HG03457 (cell line): Measurements from ENCODE around the gene TLDC2.

Source experiments
- ATAC-seq: cut with Tn5 transposase; IDR thresholded peaks from one replicate; pipeline ENCODE4 v1.9.1; 2021; ENCODE audit warnings: moderate number of reproducible peaks; ENCODE audit not compliant: unreplicated experiment

TLDC2 gene

DNA sequence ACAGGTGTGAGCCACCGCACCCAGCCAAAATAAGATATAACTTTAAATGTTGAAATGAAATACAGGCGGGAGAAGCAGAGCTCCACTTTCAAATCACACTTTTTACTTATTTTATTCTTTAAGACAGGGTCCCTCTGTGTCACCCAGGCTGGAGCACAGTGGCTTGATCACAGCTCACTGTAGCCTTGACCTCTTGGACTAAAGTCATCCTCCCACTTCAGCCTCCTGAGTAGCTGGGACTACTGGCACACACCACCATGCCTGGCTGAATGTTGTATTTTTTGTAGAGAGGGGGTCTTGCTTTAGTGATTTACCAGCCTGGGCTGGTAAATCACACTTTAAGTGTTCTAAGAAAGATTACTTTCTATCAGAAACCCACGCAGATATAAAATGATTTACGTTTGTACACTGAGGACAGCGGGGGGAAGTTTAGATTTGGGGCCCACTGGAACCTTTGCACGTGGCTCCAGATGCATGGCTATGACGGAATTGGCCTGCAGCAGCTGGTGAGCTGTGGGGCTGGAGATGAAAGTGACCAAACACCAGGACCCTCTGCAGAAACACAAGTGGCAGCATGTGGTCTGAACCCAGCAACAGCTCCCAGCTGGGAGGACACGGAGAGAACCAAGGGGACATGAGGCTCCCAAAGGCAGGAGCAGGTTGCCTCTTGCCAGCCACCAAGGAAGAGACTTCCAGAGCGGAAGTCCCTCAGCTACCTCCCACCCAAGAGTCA lies 26.4 kb upstream of the TLDC2 start:
- no peak for ATAC-seq

DNA sequence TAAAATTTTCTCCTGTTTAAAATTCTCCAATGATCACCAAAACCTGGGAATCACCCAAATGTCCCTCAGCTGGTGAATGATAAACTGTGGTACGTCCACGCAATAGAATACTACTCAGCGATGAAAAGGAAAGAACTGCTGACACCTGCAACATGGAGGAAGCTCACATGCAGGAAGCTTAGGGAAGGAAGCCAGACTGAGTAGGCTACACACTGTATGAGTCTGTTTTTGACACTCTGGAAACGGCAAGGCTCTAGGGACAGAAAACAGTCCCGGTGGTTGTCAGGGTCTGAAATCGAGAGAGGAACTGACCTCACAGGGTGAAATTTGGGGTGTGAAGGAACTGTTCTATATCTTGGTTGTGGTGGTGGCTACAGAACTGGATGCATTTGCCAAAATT lies 25.2 kb upstream of the TLDC2 start:
- no peak for ATAC-seq

DNA sequence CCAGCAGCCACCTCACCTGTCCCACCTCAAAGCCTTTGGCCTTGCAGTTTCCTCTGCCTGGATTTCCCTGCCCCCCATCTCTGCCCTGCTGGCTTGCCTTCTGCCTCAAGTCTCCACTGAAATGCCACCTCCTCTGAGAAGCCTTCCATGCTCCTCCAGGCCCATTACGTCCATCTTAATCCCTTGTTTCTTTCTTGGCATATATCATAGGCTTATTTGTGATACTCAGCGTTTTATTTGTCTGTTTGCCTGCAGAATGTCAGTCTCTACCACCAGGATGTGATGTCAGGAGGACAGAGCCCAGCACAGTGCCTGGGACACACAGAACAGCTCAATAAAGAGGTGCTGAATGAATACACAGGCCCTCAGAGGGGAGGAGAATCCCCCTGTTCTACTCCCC lies 24.4 kb upstream of the TLDC2 start:
- no peak for ATAC-seq

DNA sequence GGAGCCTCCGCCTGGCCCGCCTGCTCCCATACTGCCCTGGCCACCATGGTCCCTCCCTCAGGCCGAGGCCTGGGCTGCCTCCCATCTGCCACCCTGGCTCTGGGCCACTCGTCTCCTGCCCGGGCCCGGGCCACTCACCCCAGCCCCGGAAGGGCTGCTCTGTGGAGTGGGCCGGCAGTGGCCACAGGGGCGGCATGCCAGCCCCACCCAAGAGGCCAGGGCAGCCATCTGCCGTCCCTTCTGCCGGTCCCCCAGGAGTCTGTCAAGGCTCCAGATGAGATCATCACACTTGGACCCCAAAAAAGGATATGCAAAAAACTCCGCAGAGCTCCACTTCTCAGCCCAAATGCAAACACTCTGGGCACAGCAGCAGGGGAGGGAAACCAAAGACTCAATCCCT lies 23.8 kb upstream of the TLDC2 start:
- no peak for ATAC-seq

DNA sequence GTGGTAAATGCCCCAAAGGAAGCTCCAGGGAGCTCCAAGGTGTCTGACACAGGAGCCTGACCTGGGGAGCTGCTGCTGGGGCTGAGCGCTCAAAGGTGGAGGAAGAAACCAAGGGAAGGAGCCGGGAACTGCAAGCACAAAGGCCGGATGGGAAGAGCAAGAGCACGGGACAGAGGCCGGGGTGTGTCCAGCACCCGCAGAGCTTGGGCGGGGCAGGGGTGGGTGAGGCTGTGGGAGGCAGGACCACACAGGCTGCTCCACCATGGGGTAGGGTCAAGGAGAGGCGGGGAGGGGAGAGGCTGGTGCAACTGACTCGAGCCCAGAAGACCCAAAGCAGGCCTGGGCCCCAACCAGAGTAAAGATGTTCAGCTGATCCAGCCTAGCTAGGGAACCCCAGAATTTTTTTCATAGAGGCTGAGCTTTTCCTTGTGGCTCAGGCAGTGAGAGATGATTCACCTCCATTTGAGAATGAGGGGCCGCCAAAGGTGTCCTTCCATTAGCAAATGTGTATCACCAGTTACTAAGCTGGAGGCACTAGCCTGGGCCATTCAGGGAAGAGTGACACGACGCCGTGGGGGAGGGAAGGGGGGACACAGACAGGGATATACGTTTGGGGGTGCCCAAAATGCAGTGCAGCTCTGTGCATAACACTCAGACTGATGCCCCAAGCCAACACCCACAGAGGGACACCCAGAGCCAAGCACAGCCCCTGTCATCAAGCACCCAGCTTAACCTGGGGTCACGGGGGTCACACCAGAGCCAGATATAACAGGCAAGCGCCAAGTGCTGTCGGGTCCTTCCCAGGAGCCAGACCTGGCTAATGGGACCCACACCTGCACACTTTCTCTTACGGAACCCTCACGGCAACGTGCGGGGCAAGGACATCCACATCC lies 21.3 kb upstream of the TLDC2 start:
- no peak for ATAC-seq

DNA sequence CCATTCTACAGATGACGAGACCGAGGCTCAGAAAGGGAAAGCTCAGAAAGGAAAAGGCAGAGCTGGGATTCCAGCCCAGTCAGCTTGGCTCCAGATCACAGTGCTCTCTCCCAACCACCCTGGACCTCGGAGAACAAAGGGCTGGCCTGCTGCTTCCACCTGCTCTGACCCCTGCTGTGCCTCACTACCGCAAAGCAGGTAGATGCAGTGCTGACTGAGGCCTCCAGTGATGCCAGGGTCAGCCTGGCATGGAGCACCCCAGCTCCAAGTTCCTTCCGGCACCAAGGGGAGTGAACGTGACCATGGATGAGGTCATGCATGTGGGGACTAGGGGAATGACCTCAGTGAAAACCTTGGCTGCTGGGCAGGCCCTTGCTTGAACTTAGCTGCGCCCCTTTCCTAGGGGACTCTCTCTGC lies 20.7 kb upstream of the TLDC2 start:
- ATAC-seq = no peak

DNA sequence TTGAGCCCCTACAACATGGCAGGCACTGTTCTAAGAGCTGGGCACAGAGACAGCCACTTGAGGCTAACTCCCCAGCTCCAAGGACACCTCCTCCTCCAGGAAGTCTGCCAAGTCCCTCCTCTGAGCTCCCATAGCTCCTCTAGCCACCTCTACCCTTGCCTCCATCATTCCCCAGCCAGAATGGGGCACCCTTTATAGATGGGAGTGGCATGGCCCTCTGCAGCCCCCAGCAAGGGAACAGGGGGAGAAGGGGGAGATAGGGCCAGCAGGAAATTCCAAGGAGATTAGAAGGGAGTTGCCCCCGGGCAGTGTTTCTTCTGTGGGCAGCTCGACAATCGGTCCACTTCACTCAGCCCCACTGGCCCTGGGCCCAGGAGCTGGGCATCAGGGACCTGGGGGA lies 19.7 kb upstream of the TLDC2 start:
- ATAC-seq = no peak

DNA sequence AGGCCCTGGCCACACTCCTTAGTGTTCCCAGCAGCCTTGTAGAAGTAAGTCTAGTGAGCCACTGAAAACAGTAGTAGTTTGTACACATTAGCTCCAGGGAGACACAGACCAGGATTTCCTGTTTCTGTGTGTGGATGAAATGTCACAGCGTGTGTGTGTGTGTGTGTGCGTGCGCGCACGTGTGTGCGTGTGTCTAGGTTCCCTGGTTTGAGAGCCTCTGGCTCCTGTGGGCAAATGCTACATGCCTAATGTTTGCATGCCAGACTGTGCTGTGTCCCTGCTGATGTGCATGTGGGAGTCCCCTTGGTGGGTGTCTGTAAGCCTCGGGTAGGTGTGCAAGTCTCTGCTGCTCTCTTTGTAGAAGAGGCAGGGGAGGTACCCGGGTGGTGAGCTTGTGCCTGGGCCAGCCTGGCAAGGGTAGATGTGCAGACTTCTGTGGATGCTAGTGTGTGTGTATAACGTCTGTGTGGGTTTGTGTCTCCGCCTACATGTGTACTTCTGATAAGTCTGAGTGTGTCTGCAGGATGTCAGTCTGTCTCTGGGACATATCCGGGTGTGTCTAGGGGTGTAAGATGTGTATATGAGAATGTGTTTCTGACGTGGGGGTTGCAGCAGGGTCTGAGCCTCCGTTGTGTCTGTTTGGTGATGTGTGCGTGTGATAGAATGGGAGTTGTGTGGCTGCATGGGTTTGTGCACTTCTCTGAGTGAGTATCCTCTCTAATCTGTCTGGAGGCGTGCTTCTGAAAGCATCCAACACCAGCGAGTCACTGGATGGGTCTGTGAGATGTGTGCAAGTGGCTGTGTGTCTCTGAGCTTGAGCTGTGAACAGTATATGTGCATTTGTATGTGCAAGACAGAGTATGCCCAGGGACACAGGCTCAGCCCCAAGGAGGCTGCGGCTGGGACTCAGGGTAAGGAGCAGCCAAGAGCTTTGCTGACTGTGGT lies 19.0 kb upstream of the TLDC2 start:
- ATAC-seq = no peak

DNA sequence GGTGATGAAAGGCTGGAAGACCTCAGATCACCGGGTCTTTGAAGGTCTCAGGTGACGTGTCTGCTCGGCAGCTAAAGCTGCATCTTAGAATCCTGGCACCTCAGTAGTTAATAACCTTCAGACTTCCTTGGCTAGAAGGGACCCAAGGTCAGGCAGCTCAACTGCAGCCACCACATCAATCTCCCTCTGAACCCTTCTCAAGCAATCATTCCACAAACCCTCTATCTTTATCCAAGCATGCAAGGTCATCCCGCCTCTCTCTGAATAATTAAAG lies 16.7 kb upstream of the TLDC2 start:
- no peak for ATAC-seq

DNA sequence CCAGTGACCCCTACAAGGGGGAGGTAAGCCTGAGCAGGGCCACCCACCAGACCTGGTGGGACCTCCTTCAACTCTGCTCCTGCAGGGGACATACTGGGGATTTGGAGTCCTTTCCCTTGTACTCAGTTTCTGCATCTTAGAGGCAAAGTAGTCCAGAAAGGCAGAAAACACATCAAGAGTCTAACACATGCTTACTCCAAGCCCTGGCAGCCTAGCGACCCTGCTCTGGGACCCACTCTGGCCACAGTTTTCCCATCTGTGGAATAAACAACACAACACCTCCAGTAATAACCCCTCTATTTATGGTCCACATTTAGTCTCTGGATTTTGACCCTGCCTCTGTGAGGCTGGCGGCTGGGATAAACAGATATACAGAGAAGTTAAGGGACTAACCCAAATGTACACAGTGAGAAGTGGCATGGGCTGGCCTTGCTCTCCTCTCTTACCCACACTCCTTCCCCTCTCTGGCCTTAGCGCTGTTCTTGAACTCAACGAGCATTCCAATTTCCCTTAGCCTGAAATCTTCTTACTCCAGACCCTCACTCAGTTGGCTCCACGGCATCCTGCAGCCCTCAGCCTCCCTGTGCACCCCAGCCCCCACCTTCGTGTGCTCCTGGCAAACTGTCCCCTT lies 16.1 kb upstream of the TLDC2 start:
- no peak for ATAC-seq

DNA sequence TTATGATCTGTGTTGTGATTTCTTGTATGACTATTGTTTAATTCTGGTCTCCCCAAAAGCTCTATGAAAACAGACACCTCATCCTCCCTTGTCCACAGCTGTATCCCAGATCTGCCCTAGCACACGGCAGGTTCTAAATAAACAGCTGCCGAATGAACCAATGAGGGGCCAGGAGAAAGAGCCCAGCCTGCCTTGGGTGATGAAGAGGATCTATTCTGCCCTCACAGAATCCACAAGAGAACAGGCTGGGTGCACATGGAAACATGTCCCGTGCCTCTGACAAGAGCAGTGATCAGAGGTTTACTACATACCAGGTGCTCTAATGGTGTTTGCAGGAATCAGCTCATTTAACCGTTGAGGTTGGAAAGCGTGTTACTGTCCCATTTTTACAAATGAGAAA lies 15.6 kb upstream of the TLDC2 start:
- ATAC-seq = no peak

DNA sequence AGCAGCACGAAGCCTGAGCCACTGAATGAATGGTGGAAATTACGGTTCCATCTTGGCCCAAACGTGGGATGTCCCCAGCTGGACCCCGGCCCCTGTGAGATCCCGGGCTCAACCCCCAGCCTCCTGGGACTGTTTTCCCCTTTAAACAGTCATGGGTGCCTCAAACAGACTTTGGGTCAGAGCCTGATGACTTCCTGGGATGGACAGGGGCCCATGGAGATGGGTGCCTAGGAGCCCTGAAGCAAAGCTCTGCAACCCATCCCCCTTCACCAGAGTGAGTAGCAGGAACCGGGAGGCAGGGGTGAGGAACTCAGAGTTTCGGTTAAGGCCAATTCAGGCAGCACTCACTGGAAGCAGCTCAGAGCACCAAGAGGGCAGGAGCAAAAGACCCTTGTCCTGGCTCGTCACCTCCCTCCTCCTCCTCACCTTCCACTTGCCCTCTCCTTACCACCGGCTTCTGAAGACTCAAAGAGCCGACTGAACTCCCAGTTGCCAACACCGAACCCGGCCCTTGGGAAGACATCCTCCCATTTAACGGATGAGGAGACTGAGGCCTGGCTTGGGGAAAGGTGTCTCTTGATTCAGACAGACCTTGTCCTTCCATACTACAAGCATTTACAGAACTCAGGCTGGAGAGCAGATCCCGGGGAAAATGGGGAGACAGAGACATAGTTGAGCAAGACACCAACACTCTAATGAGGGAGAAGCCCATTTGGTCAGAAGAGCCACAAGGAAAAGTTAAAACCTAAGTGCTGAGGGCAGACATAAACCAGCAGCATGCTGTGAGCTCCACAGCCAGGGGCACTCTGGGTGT lies 14.9 kb upstream of the TLDC2 start:
- no peak for ATAC-seq

DNA sequence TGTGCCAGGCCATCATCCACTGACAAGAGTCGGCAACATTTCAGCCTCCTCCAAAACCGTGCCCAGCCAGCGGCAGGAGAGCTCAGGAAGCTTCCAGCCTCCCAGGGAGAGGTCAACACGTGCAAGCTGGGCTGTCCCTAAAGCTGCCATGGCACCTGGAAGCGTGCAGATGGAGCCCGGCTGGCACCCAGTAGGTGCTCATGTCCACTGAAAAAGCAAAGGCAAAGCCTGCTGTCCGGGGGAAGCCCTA lies 14.4 kb upstream of the TLDC2 start:
- ATAC-seq = no peak

DNA sequence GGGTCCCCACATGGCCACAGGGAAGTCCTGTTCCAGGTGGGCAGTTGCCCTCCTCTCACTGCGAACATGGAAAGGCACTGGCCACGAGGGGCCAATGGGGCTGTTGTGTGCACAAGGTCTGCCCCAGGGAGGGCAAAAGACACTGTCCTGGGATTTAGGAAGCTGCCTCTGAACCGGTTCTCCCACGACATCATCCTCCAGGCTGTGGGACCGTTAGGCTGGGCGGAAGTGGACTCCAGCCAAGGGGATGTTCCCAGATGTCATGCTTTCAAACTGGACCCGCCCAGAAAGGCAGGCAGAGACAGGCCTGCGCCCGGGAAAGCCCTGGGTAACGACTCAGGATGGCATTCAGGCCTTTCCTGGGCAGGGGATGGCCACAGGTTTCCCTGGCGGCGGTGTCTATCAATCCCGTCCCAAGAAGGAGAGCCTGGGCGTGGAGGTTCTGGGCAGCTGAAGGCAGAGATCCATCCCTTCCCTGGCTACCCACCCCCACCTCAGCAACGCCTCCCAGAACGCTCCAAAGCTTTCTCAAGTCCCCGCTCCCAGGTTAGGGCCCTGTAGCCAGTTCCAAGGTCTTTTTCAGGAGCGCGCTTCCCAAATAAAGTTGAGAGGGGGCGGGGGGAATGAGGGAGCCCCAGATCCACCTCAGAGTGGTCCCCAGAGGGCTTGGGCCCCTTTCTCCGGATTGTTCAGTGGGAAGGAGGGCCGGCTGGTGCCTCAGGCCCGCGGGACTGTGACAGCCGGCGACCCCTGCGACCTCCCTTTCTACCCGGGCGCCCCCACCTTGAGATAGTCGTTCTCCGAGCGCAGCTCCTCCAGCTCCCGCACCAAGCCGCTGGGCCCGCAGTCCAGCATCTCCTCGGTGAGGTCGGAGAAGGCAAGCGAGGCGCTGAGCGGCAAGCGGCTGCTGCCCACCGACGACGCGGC lies 13.8 kb upstream of the TLDC2 start:
- no peak for ATAC-seq

DNA sequence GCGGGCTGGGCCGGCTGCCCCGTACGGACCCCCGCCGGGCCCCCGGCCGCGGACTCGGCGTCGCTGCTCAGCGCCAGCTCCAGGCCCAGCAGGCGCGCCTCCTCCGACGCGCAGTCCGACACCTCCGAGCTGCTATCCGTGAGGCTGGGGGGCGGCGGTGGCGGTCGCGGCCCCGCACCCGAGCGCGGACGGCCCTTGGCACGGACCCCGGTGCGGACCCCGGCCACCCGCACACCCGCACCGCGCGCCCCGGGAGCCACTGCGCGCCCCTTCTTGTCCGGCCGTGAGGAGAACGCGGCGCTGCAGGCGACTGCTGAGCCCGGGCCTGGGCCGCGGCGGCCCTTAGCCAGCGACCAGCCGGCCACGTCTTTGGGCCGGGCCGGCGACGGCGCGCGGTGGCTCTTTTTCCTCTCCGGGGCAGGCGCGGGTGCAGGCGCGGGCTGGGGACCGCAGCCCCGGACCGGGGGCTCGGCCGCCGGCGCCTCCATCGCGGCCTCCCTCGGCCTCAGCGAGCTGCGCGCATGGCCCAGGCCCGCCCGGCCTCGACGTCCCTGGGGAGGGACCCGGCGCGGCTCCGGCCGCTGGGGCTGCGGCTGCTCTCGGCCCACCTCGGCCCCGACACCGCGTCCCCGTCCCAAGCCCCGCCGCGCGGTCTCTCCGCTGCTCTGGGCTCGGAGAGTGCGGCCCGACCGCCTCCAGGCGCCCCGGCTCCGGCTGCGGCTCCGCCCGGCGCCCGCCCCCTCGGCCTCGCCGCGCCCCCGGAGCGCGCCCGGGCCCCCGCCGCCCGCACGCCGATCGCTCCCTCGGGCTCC lies 12.9 kb upstream of the TLDC2 start:
- ATAC-seq = peak; percentile 20

DNA sequence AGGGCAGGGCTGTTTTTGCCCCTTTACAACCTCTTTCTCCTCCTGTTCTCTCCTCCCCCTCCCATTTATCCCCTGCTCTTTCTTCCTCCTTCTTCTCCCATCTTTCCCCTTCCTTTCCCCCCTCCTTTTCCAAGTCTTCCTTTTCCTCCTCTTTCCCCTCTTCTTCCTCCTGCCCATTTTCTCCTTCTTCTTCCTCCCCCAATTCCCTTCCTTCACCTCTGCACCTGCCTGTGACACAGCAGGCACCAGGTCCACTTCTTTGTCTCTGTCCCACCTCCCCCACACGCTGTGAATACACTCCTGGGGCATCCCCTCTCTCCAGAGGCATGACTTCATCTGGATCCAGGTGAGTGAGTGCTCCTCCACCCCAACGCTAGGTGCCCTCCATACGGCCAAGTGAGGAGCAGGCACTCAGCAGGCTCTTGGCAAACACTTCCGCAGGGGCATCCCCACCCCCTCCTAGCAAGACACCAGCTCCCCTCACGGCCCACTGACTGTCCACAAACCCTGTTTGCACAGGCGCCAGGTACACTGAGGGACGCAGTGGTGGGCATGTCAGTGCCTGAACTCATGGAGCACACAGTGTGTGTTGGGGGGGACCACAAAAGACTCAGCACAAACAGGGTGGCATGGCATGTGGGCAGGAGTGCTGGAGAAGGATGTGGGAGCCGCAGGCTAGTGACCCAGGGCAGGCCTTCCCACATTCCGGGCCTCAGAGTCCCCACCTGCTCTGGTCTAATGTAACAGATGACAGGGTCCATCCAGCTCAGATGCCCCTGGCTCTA lies 10.7 kb upstream of the TLDC2 start:
- no peak for ATAC-seq

DNA sequence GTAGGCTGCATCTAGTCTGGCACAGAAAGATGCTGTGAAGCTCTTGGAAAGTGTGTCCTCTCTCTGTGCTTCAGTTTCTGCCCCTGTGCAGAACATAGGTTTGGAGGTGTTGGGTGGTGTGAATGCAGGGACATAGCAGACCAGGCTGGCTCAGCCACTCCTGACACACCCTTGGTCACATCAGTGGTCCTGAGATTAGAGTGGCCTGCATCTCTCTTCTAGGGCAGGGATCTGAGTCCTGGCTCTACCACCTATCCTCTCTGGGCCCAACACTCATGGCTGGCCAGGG lies 10.1 kb upstream of the TLDC2 start:
- no peak for ATAC-seq

DNA sequence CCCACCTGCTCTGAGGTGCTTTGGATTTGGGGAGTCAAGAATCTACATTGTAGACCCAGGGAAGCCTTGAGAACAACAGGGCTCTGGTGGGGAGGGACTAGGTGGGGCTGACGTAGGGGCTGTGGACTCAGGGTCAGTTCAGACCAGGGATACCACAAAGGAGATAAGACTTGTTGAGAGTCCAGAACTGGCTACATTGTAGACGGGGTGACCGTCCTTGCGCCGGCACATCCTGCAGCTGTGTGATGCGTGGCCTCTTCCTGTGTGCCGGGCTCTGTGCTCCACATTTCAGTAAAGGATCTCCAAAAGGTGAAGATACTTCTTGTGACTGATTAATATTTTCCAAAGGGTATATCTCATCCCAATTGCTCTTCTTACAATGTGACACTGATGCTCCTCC lies 9.8 kb upstream of the TLDC2 start:
- no peak for ATAC-seq
